HuH-7.5 (cell line): ENCODE measurements around the gene DAAM2.

ENCODE experiments used
- DNase-seq: peaks from one replicate; pipeline ENCODE4 v3.0.0; 2011; ENCODE audit warnings: low spot score

Gene DAAM2

GRCh38 chr6:39932386-39932910 lies 140.3 kb downstream of the DAAM2 start:
- DNase-seq: no peak

- DNase-seq: no peak
Observed at GRCh38 chr6:39933669-39934130, 141.5 kb downstream of the DAAM2 start.

- peak; percentile 68 for DNase-seq
Observed at GRCh38 chr6:39934131-39934757, 142.1 kb downstream of the DAAM2 start, which contains the start of gene MOCS1. Gene MOCS1, minus strand, starts transcription at chr6:39934462. Its CDS starts 45 bp downstream, at chr6:39934417.

GRCh38 chr6:39935241-39935640 lies 143.1 kb downstream of the DAAM2 start:
- no peak for DNase-seq

GRCh38 chr6:39936857-39937256 lies 144.7 kb downstream of the DAAM2 start:
- no peak for DNase-seq

- no peak for DNase-seq
Observed at GRCh38 chr6:39937686-39938333, 145.6 kb downstream of the DAAM2 start.

- DNase-seq: no peak
Observed at GRCh38 chr6:39938773-39939654, 146.8 kb downstream of the DAAM2 start.

GRCh38 chr6:39941138-39941537 lies 149.0 kb downstream of the DAAM2 start:
- no peak for DNase-seq

- DNase-seq: no peak
Observed at GRCh38 chr6:39941820-39942219, 149.6 kb downstream of the DAAM2 start.

- no peak for DNase-seq
Observed at GRCh38 chr6:39942903-39943580, 150.9 kb downstream of the DAAM2 start.

GRCh38 chr6:39945626-39946025 lies 153.4 kb downstream of the DAAM2 start:
- no peak for DNase-seq

- DNase-seq: no peak
Observed at GRCh38 chr6:39947611-39948068, 155.5 kb downstream of the DAAM2 start.

GRCh38 chr6:39948199-39948791 lies 156.1 kb downstream of the DAAM2 start:
- DNase-seq: no peak

GRCh38 chr6:39950125-39950720 lies 158.0 kb downstream of the DAAM2 start:
- DNase-seq: no peak

GRCh38 chr6:39951191-39951590 lies 159.0 kb downstream of the DAAM2 start:
- no peak for DNase-seq

GRCh38 chr6:39951716-39952115 lies 159.5 kb downstream of the DAAM2 start:
- DNase-seq: no peak

- DNase-seq: no peak
Observed at GRCh38 chr6:39952167-39952566, 160.0 kb downstream of the DAAM2 start.

GRCh38 chr6:39953076-39953618 lies 161.0 kb downstream of the DAAM2 start:
- no peak for DNase-seq
